Measurements from ENCODE around the gene SEC16A. TPM values are rescaled to one million over a fixed set of nuclear protein-coding genes. Genes with fewer than 3 reads are reported as not detected.

Gene SEC16A
- 49.9 to 62.1 TPM (median 59.2 TPM) in 5 replicates for total RNA-seq (2022; extraction: Qiagen RNA extraction; ENCODE audit: low read depth)

GRCh38 chr9:136482793-136483588, at the start of gene SEC16A:
Gene SEC16A, minus strand, starts transcription at chr9:136483040. Its CDS starts 5,425 bp downstream, at chr9:136477615.

GRCh38 chr9:136439481-136440408, 43.1 kb downstream of the SEC16A start, which contains the start of gene INPP5E:
Gene INPP5E, minus strand, starts transcription at chr9:136439845. Its CDS starts 426 bp downstream, at chr9:136439419.

GRCh38 chr9:136410500-136411287, 72.1 kb downstream of the SEC16A start, which contains the start of the genes ENTR1 and PMPCA:
Gene ENTR1, minus strand, starts transcription at chr9:136410614. Its CDS starts 217 bp downstream, at chr9:136410397.
Gene PMPCA, plus strand, starts transcription at chr9:136410658. Its CDS starts 11 bp downstream, at chr9:136410669.

GRCh38 chr9:136400038-136400834, 82.6 kb downstream of the SEC16A start, which contains the start of gene SNAPC4:
Gene SNAPC4, minus strand, starts transcription at chr9:136400170. Its CDS starts 1,742 bp downstream, at chr9:136398428.

Other genes starting within 250 kb of the SEC16A start
- gene QSOX2, start 237.2 kb downstream of the SEC16A start, total RNA-seq (2022; extraction: Qiagen RNA extraction; ENCODE audit: low read depth) = 24.9 to 31.0 TPM (median 28.7 TPM) in 5 replicates
- 0.01 to 0.03 TPM (median 0.01 TPM) in 3 of 5 replicates, not detected in the others for gene CCDC187, start 178.9 kb downstream of the SEC16A start, total RNA-seq (2022; extraction: Qiagen RNA extraction; ENCODE audit: low read depth)
- 8.4 to 13.6 TPM (median 10.7 TPM) in 5 replicates for gene GPSM1, start 155.5 kb downstream of the SEC16A start, total RNA-seq (2022; extraction: Qiagen RNA extraction; ENCODE audit: low read depth)
- gene DNLZ, start 119.3 kb downstream of the SEC16A start, total RNA-seq (2022; extraction: Qiagen RNA extraction; ENCODE audit: low read depth) = 23.0 to 44.2 TPM (median 39.4 TPM) in 5 replicates
- gene CARD9, start 109.4 kb downstream of the SEC16A start, total RNA-seq (2022; extraction: Qiagen RNA extraction; ENCODE audit: low read depth) = 0.42 to 1.9 TPM (median 0.95 TPM) in 5 replicates
- 11.4 to 14.3 TPM (median 13.5 TPM) in 5 replicates for gene SNAPC4, start 82.9 kb downstream of the SEC16A start, total RNA-seq (2022; extraction: Qiagen RNA extraction; ENCODE audit: low read depth)
- 65.7 to 78.4 TPM (median 75.3 TPM) in 5 replicates for gene ENTR1, start 72.4 kb downstream of the SEC16A start, total RNA-seq (2022; extraction: Qiagen RNA extraction; ENCODE audit: low read depth)
- 70.4 to 109 TPM (median 79.7 TPM) in 5 replicates for gene PMPCA, start 72.4 kb downstream of the SEC16A start, total RNA-seq (2022; extraction: Qiagen RNA extraction; ENCODE audit: low read depth)
- gene INPP5E, start 43.2 kb downstream of the SEC16A start, total RNA-seq (2022; extraction: Qiagen RNA extraction; ENCODE audit: low read depth) = 11.7 to 21.4 TPM (median 19.0 TPM) in 5 replicates
- gene NOTCH1, start 63.0 kb upstream of the SEC16A start, total RNA-seq (2022; extraction: Qiagen RNA extraction; ENCODE audit: low read depth) = 7.0 to 13.1 TPM (median 10.8 TPM) in 5 replicates
- 34.7 to 61.3 TPM (median 53.8 TPM) in 5 replicates for gene EGFL7, start 179.9 kb upstream of the SEC16A start, total RNA-seq (2022; extraction: Qiagen RNA extraction; ENCODE audit: low read depth)
- 69.1 to 126 TPM (median 109 TPM) in 5 replicates for gene AGPAT2, start 204.4 kb upstream of the SEC16A start, total RNA-seq (2022; extraction: Qiagen RNA extraction; ENCODE audit: low read depth)
- 7.3 to 11.1 TPM (median 8.6 TPM) in 5 replicates for gene DIPK1B, start 229.5 kb upstream of the SEC16A start, total RNA-seq (2022; extraction: Qiagen RNA extraction; ENCODE audit: low read depth)

All from A549 treated with RU486 at 1 μM for 4 hours (cell line).